Ramos (cell line): ENCODE measurements around the gene FNDC11.

ENCODE experiments used
- in situ Hi-C: fragments of 300-500 bp; cut with MboI; formaldehyde crosslinking; loops from one replicate; pipeline ENCODE4 v1.14.3; 2022; ENCODE audit warnings: low sequenced_read_pairs; ENCODE audit not compliant: unreplicated experiment

FNDC11 gene

DNA sequence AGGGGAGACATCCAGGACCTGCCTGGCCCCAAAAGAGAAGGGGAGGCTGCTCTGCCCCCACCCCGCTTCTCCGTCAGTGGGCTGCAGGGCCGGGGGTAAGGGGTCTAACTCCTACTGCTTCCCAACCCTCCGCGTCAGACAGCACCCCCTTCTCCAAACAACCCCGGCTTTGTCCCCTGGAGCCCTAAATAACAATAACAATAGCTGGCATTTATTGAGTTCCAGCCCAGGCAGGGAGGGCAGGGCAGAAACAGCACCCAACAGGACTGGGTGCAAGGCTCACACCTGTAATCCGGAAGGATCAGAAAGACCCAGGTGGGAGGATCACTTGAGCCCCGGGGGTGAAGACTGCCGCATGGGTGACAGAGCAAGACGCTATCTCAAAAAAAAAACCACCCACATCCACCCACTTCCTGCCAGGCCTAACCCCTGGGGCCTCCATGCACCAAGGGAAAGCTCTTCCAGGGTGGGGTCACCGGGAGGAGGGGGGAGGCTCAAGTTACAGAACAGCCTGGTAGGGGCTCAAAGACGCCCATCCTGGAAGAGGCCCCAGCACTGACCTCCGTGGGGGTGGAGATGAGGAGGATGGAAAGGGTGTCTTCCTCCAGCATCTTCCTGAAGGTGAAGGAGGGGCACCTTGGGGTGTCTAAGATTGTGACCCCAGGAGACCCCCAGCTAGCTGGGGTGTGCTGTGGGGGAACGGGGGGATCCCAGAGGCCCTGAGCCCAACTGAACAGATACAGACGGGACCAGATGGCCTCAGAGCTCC is 1.3 kb upstream of the FNDC11 start:
- in situ Hi-C loops, result no loop called here

DNA sequence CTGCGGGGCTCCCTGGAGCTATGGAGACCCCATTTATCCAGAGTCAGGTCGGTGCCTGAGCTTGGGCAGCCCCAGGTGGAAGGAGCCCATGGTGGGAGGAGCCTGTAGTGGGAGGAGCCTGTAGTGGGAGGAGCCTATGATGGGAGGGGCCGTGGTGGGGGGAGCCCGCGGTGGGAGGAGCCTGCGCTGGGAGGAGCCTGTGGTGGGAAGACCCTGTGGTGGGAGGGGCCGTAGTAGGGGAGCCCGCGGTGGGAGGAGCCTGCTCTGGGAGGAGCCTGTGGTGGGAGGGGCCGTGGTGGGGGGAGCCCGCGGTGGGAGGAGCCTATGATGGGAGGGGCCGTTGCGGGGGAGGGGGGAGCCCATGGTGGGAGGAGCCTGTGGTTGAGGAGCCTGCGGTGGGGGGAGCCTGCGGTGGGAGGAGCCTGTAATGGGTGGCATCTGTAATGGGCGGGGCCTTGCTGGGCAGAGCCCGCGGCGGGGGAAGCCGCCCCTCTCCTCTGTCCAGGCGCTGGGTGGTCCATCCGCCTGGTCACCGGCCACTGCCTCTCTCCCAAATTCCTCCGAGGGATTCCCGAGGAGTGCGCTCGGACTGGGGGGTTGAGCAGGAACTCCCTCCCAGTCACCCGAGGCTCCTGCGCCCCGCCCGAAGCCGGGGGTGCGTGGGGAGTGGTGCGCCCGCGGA is 567 bp upstream of the FNDC11 start:
- in situ Hi-C loops, result no loop called here

- in situ Hi-C loops, result loop anchor here (5.0 kb wide), 1 partner anchor 83 kb away; no protein-coding TSS in a partner anchor
Measured at GRCh38 chr20:63554361-63555278, 661 bp downstream of the FNDC11 start.

DNA sequence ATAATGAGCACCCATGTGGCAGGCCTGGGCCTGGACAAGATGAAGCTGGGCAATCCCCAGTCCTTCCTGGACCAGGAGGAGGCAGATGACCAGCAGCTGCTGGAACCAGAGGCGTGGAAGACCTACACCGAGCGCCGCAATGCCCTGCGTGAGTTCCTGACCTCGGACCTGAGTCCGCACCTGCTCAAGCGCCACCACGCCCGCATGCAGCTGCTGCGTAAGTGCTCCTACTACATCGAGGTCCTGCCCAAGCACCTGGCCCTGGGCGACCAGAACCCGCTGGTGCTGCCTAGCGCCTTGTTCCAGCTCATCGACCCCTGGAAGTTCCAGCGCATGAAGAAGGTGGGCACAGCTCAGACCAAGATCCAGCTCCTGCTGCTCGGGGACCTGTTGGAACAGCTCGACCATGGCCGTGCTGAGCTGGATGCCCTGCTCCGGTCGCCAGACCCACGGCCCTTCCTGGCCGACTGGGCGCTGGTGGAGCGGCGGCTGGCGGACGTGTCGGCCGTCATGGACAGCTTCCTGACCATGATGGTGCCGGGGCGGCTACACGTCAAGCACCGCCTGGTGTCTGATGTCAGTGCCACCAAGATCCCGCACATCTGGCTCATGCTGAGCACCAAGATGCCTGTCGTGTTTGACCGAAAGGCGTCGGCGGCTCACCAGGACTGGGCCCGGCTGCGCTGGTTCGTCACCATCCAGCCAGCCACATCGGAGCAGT is 1.9 kb downstream of the FNDC11 start:
- in situ Hi-C loops, result loop anchor here (5.0 kb wide), 1 partner anchor 81 kb away; no protein-coding TSS in a partner anchor

- in situ Hi-C loops, result loop anchor here (5.0 kb wide), 1 partner anchor 80 kb away; no protein-coding TSS in a partner anchor
Measured at GRCh38 chr20:63556873-63557478, 3.0 kb downstream of the FNDC11 start.

DNA sequence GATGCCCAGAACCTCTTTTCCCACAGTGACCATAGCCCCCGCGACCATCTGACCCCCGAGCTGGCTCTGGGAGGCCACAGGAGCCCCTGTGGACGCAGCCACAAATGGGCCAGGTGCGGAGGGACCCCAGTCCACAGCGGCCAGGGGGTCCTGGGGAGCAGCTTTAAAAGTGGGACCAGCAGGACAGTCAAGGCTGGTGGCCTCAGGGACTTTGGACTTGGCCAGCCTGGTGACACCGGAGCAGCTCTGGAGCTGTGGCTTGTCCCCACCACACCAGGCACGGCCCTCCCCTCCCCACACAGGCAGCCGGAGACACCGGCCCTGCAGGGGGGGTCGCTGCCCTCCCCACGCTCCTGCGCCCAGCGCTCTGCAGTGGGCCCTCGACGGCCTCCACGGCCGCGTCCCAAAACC is 3.5 kb downstream of the FNDC11 start:
- in situ Hi-C loops, result loop anchor here (5.0 kb wide), 1 partner anchor 80 kb away; no protein-coding TSS in a partner anchor

- in situ Hi-C loops, result loop anchor here (5.0 kb wide), 1 partner anchor 78 kb away; no protein-coding TSS in a partner anchor
Measured at GRCh38 chr20:63558804-63559484, 5.0 kb downstream of the FNDC11 start.

GRCh38 chr20:63559485-63560332 is 5.8 kb downstream of the FNDC11 start:
- in situ Hi-C loops, result loop anchor here (5.0 kb wide), 1 partner anchor 78 kb away; no protein-coding TSS in a partner anchor

DNA sequence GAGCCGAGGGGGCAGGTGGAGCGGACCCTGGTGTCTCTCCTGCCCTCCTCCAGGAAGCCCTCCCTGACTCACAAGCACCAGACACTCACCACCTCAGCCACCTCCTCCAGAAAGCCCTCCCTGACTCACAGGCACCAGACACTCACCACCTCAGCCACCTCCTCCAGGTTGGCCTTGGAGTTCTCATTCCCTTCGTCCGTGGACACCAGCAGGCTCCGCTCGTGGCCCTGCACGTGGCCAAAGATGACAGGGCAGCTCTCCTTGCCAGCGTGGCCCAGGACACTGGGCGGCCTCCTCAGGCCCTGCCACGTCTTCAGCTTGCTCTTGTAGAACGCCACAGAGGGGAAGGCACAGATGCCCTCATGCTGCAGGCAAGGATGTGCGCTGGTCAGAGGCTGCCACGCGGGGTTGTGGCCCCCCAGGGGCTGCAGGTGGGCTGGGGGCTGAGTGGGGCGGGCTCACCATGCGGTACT is 6.4 kb downstream of the FNDC11 start:
- in situ Hi-C loops, result no loop called here

- in situ Hi-C loops, result no loop called here
Measured at GRCh38 chr20:63560856-63561609, 7.1 kb downstream of the FNDC11 start.

DNA sequence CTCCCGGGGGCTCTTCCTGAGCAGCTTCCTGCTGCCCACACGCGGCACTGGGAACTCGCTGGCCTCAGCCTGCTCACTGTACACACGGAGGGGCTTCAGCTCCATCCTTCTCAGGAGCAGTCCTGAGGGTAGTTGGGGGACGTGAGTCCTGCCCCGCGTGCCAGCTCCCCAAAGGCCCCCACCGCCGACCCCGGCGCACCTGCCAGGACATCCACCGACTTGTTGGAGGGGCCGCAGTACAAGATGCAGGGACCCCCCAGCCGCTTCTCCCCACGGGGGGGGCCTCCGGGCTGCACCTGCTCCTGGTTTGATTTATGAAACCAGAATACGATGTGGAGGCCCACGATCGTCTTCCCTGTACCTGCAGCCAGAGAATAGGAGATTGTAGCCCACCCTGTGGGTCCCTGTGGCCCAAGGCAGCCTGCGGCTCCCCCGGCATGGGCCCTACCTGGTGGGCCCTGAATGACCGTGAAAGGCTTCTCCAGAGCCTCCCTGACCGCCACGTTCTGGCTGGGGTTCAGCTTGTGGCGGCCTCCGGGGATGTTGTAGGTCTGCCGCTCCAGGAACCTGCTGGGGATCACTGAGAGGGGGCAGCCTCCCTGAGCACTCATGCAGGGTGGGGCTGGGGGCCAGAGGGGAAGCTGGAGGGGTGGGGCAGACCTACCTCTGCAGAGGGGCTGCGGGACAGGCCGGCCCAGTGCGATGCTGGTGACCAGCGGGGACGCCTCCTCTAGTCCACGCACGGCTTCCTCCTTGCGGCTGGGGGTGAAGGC is 7.9 kb downstream of the FNDC11 start:
- in situ Hi-C loops, result no loop called here

GRCh38 chr20:63562461-63563224 is 8.7 kb downstream of the FNDC11 start:
- in situ Hi-C loops, result no loop called here

DNA sequence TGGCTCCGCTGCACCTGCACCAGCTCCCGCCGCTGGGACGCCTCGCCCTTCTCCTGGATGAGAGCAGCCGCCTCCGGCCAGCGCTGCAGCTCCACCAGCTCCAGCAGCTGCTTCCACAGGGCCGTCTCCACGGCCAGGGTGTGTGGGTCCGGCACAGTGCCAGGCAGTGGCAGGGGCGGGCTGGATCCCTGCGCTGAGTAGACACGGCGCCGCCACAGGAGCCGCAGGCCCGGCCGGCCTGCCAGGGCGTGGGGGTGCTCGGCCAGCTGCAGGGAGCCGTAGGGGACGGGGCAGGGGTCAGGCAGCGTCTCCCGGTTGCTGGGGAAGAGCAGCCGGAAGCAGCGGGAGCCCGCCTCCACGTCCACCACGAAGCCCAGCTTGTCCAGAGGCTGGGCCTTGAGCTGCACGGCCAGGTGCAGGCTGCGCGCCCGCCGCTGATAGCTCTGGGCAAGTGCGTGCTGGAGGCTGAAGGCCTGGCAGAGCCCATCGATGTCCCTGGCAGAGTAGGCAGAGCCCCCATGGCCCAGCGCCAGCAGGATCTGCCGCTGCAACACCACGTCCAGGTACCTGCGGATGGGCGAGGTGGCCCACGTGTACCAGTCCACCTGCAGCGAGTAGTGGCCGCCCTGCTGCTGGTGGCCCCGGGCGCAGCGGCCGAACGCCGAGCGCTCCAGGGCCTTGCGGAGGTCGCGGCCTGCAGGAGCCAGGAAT is 9.4 kb downstream of the FNDC11 start:
- in situ Hi-C loops, result no loop called here

DNA sequence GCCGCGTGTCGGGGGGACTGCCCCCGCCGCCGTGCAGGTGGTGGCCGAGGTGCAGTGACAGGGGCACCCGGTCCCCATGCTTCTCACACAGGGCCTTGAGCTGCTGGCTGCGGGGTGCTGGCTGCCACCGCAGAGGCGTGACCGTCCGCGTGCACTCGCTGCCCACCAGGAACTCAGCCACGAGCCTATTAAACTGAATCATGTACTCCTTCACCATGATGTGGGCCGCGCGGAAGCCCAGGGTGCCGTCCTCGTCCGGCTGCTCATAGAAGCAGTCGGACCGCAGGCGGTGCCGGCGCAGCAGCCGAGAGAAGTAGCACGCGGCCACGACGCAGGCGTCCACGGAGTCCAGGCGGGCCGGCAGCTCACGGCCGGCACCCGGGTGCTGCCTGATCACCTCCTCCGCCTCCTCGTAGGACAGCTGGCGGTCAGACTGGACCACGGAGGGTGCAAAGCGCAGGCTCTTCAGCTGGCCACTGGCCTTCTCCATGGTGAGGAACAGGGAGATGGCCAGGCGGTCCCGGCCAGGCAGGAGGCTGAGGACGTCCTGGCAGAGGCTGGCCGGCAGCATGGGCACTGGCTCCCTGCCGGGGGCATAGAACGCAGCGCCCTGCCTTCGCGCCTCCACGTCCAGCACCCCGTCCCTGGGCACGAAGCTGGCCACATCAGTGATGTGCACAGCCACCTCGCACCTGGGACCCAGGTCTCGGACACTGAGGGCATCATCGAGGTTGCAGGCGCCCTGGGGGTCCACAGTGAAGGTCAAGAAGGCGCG is 10.3 kb downstream of the FNDC11 start:
- in situ Hi-C loops, result no loop called here
